Spinal cord (tissue), 10 donors: ENCODE measurements around the gene PDCL2. TPM values are rescaled to one million over a fixed set of nuclear protein-coding genes. Genes with fewer than 3 reads are reported as not detected.
"Not testable (repeated sequence)": the region's sequence is repeated elsewhere in the genome, so short reads cannot be mapped to it uniquely, and the experiment has no call there.

Experiments
- DNase-seq, 6 donors: peaks; one replicate each; pipeline versions ENCODE4 v3.0.0 to v3.0.0-alpha.2; 2013 to 2015; ENCODE audit warnings: low spot score in 6 of 6, low read depth in 4 of 6
- H3K27ac ChIP-seq: one replicate; pipeline ENCODE4 v1.5.1; 2013; ENCODE audit warnings: low read depth, low read length, control low read depth
- H3K27me3 ChIP-seq: one replicate; pipeline ENCODE4 v1.6.1; 2013; ENCODE audit warnings: low read length; ENCODE audit not compliant: control insufficient read depth, insufficient read depth
- H3K36me3 ChIP-seq: one replicate; pipeline ENCODE4 v1.6.1; 2013; ENCODE audit warnings: low read length; ENCODE audit not compliant: control insufficient read depth, insufficient read depth
- H3K4me1 ChIP-seq: one replicate; pipeline ENCODE4 v1.6.1; 2013; ENCODE audit warnings: low read length; ENCODE audit not compliant: control insufficient read depth, insufficient read depth
- H3K4me3 ChIP-seq: one replicate; pipeline ENCODE4 v1.5.1; 2013; ENCODE audit warnings: low read depth, low read length, control low read depth
- H3K9me3 ChIP-seq: one replicate; pipeline ENCODE4 v1.6.1; 2013; ENCODE audit warnings: low read length; ENCODE audit not compliant: control insufficient read depth, insufficient read depth
- WGBS: methylation state at CpG from one replicate; pipeline ENCODE4 v1.1.5; 2013; ENCODE audit warnings: missing lambda C conversion rate; ENCODE audit not compliant: insufficient coverage; 5-methylcytosine and 5-hydroxymethylcytosine counted together
- polyA plus RNA-seq, 2 donors: library from polyadenylated mRNA; unstranded; fragments of 120-200 nt; gene quantifications; one replicate each; pipeline ENCODE4 v1.2.1, GENCODE V29; 2013; ENCODE audit not compliant: insufficient read length in 2 of 2
- total RNA-seq, 2 donors: library from RNA; depleted of rRNA in 1 of 2; stranded (reverse); fragments of 120-200 nt in 1 of 2; fragments of >200 nt in 1 of 2; gene quantifications; one replicate each; pipeline versions ENCODE4 v1.2.3 to v1.2.4, GENCODE V29; 2013 to 2014
- donor health status: healthy.

The PDCL2 gene
- total and polyA plus RNA-seq, 4 donors: not detected

DNA sequence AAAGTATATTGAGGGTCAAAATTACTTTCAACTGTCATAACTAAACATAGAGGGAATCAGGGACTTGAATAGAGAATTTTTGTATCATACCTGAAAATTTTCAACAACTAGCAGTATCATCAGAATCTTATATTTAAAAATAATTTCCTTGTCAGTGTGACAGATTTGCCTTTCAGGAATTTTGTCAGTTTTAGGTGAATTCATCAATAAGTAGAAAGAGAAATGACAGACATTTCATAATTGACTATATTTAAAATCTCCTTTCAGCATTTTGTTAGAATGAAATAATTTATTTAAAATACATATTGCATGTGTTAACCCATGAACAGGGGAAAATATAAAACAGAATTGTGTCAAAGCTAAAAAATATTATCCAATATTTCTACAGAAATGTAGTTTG is 8.6 kb upstream of the PDCL2 start:
- no peak for DNase-seq
- Histone ChIP-seq H3K4me1 (no peaks in the 10 kb centered on the region), H3K9me3 (peaks cover 1% of the 10 kb centered on the region), H3K36me3 (no peaks in the 10 kb centered on the region), H3K27me3 (no peaks in the 10 kb centered on the region), H3K4me3 (no peak overlapping the region), H3K27ac (no peak overlapping the region)

DNA sequence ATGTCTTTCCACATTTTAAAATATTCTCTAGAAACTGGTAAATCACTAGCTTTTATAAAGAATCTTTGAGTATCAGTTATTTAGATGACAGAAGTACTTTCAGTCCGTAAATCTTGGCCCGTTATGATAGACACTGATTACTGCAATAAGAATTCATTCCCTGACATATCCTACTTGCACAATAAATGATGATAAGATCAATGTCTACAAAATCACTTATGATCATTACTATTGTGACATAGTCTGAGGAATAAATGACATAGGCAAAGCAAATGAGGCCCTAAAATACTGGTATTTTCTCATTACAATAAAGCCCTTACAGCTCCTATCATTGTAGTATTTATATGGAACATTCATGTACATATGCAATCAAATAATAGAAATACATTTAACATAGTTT is 6.6 kb upstream of the PDCL2 start:
- H3K9me3 ChIP-seq: peaks cover 1% of the 10 kb centered on the region
- DNase-seq: no peak
- WGBS: no CpG with 5 or more reads among the region's 2 CpGs
- H3K4me3 ChIP-seq: no peak overlapping the region
- H3K27ac ChIP-seq: no peak overlapping the region
- H3K36me3 ChIP-seq: no peaks in the 10 kb centered on the region
- no peaks in the 10 kb centered on the region for H3K4me1 ChIP-seq
- H3K27me3 ChIP-seq: no peaks in the 10 kb centered on the region

DNA sequence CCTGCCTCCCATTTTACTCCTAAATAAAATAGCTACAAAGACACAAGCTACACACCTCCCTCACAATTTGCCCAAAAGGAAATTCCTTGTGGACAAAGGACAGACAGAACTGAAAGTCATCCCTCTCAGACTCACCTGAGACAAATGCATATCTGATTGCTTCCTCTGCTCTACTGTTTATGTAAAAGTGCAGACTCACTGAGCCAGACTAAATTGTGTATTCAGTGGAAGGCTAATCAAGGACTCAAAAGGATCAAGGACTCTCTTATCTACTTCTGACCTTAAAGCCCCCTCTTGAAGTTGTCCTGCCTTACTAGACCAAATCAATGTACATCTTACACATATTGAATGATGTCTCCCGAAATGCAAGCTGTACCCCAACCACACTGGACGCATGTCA is 3.9 kb downstream of the PDCL2 start:
- no peaks in the 10 kb centered on the region for H3K27me3 ChIP-seq
- no peak overlapping the region for H3K27ac ChIP-seq
- no peak overlapping the region for H3K4me3 ChIP-seq
- WGBS: 87% methylated on average over 2 of the region's 2 CpGs
- H3K9me3 ChIP-seq: peaks cover 2% of the 10 kb centered on the region
- DNase-seq: no peak
- no peaks in the 10 kb centered on the region for H3K4me1 ChIP-seq
- H3K36me3 ChIP-seq: no peaks in the 10 kb centered on the region

DNA sequence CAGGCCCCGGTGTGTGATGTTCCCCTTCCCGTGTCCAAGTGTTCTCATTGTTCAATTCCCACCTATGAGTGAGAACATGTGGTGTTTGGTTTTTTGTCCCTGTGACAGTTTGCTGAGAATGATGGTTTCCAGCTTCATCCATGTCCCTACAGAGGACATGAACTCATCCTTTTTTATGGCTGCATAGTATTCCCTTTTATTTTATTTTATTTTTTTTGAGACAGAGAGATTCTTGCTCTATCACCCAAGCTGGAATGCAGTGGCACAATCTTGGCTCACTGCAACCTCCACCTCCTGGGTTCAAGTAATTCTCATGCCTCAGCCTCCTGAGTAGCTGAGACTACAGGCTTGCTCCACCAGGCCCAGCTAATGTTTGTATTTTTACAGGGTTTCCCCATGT is 9.3 kb downstream of the PDCL2 start:
- not testable (repeated sequence) for H3K27ac ChIP-seq, H3K9me3 ChIP-seq, H3K36me3 ChIP-seq, H3K4me3 ChIP-seq, DNase-seq, H3K27me3 ChIP-seq, H3K4me1 ChIP-seq
- WGBS: no CpG with 5 or more reads among the region's 2 CpGs

- Histone ChIP-seq H3K36me3 (no peaks in the 10 kb centered on the region), H3K9me3 (peaks cover 7% of the 10 kb centered on the region), H3K27ac (no peak overlapping the region), H3K4me1 (no peaks in the 10 kb centered on the region), H3K4me3 (no peak overlapping the region), H3K27me3 (no peaks in the 10 kb centered on the region)
- no peak for DNase-seq
These were observed 13.6 kb downstream of the PDCL2 start for GRCh38 chr4:55578341-55579010.

DNA sequence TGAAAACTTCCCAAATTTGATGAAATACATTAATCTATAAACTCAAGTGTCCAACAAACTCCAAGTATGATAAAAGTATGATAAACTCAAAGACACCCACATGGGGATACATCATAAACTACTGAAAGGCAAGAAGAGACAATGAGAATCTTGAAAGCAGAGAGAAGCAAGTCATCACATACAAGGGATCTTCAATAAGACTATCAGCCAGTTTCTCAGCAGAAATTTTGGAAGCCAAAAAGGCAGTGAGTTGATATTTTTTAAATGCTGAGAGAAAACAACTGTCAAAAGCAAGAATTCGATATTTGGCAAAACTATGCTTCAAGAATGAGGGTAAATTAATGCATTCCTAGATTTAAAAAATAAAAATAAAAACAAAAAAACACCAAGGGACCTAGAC is 16.5 kb downstream of the PDCL2 start:
- WGBS: no CpG with 5 or more reads among the region's 1 CpG

DNA sequence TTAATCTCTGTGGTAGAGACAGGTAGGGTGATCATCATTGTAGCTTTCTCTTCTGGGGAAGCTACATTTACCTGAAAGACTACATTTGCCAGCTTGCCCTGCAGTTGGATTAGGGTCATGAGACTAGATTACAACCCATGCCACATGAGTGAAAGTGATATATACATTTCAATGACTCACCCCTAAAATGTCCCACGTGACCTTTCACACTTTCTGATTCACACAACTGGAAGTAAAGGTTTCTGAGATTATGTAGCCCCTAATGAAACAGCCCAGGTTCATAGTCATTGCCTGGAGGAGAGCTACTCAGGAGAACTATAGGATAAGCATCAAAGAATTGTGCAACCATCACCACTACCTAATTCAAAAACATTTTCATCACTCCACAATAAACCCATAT is 17.8 kb downstream of the PDCL2 start:
- Histone ChIP-seq H3K27ac (no peak overlapping the region), H3K9me3 (peaks cover 7% of the 10 kb centered on the region), H3K4me3 (no peak overlapping the region), H3K27me3 (no peaks in the 10 kb centered on the region), H3K36me3 (no peaks in the 10 kb centered on the region), H3K4me1 (no peaks in the 10 kb centered on the region)
- WGBS: no CpG with 5 or more reads among the region's 1 CpG
- no peak for DNase-seq

More for the DNA sequence above, 16.5 kb downstream of the PDCL2 start:
- Histone ChIP-seq H3K4me3 (no peak overlapping the region), H3K4me1 (no peaks in the 10 kb centered on the region), H3K27me3 (no peaks in the 10 kb centered on the region), H3K9me3 (peaks cover 7% of the 10 kb centered on the region), H3K27ac (no peak overlapping the region), H3K36me3 (no peaks in the 10 kb centered on the region)
- DNase-seq: no peak

DNA sequence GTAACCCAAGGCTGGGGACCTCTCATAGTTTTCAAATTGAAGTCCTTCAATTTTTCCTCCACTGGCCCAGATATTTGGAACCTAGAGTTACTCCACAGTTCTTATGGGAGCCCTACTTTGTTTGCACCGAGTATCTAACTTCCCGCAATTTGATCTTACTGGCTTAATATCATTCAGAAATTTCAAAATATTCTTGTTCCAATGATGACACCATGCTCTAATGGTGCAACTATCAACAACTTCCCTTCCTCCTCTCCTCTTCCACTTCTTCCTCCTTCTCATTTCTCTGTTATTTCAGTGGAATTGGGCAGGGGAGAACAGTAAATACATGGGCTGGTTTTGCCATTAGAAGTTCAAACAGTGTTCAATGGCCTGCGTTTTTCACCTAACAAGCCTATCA is 20.2 kb downstream of the PDCL2 start:
- WGBS: 96% methylated on average over 3 of the region's 3 CpGs
- Histone ChIP-seq H3K9me3 (peaks cover 3% of the 10 kb centered on the region), H3K27me3 (no peaks in the 10 kb centered on the region)

DNA sequence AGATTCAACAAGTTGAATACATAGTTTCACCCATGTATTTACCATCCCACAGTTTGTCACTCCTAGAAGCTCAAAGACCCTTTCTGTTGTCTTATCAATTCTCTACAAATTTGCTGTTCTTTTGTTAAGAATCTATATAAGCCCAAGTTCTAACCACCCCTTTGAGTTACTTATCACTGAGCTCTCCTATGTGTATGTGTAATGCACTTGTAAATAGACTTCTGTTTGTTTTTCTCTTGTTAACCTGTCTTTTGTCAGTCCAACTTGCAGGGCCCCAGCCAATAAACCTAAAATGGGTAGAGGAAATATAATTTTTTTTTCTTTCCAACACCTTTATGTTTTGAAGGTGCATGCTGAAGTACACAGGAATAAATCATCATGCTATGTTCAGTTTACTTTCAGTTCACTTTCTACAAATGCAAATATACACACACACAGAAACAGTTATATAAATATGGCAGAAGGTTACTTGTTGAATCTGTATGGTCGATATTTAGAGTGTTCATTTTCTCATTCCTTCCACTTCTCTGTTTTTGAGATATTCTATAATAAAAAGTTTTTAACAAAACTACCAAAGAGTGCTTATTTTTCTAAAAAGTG is 23.0 kb downstream of the PDCL2 start:
- H3K27ac ChIP-seq: no peak overlapping the region
- WGBS: no CpG with 5 or more reads among the region's 1 CpG
- H3K9me3 ChIP-seq: no peaks in the 10 kb centered on the region
- H3K27me3 ChIP-seq: no peaks in the 10 kb centered on the region
- H3K4me3 ChIP-seq: no peak overlapping the region
- no peak for DNase-seq
- no peaks in the 10 kb centered on the region for H3K4me1 ChIP-seq
- no peaks in the 10 kb centered on the region for H3K36me3 ChIP-seq

More for the DNA sequence above, 20.2 kb downstream of the PDCL2 start:
- H3K4me3 ChIP-seq: no peak overlapping the region
- H3K4me1 ChIP-seq: no peaks in the 10 kb centered on the region
- DNase-seq: no peak
- H3K36me3 ChIP-seq: no peaks in the 10 kb centered on the region
- H3K27ac ChIP-seq: no peak overlapping the region

- Histone ChIP-seq H3K27ac (no peak overlapping the region), H3K27me3 (no peaks in the 10 kb centered on the region), H3K4me3 (no peak overlapping the region), H3K4me1 (no peaks in the 10 kb centered on the region), H3K9me3 (no peaks in the 10 kb centered on the region), H3K36me3 (no peaks in the 10 kb centered on the region)
- no CpG with 5 or more reads among the region's 1 CpG for WGBS
- DNase-seq: no peak
These were observed 30.2 kb downstream of the PDCL2 start for GRCh38 chr4:55561889-55562288.
